Measurements from ENCODE around the gene AKR1C2. TPM values are rescaled to one million over a fixed set of nuclear protein-coding genes. Genes with fewer than 3 reads are reported as not detected.
"Not testable (repeated sequence)": the region's sequence is repeated elsewhere in the genome, so short reads cannot be mapped to it uniquely, and the experiment has no call there.

AKR1C2 gene
- total and polyA plus RNA-seq, 2 donors (not counting 1 experiment from before 2014, with no cell fraction given) = not detected

DNA sequence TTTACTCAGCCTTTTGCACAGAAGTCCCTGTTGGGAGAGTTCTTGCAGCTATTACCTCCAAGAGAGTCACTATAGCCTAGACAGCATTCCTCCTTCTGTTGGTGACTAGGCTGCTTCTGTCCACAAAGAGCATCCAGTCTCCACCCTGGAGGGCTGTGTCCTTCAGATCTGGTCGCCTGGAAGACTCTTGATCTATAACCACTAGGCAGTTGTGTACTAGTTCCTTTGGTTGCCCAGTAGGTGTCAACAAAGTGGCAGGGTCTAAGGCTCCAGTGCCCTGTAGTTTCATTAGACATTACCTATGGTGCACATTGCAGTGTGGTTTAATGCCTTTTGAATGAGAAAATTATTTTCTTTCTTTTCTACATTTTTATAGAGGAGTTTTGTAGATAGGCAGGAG, 11.3 kb upstream of the AKR1C2 start:
- Histone ChIP-seq H3K4me2 (replicated peaks; ENCODE audit: low read depth, low read length, poor library complexity, severe bottlenecking) (no peak overlapping the region), H3K4me1 (ENCODE audit: control insufficient read depth in 2 of 2, insufficient read depth in 2 of 2, low read length in 2 of 2) (no peaks in the 10 kb centered on the region), H3K4me3 (ENCODE audit: control extremely low read depth in 1 of 5, extremely low read depth in 1 of 5, insufficient read depth in 1 of 5, low read depth in 2 of 5, low read length in 4 of 5) (no peak overlapping the region), H3K9me3 (ENCODE audit: control extremely low read depth in 1 of 3, control insufficient read depth in 2 of 3, insufficient read depth in 1 of 3, low read length in 2 of 3) (no peaks in the 10 kb centered on the region), H4K20me1 (ENCODE audit: control insufficient read depth, insufficient read depth, low read length, poor library complexity, severe bottlenecking) (no peaks in the 10 kb centered on the region), H3K36me3 (replicated peaks in 1 of 2; ENCODE audit: control extremely low read depth in 1 of 2, control insufficient read depth in 1 of 2, extremely low read depth in 1 of 2, insufficient read depth in 2 of 2, low read length in 1 of 2) (no peaks in the 10 kb centered on the region), H2AFZ (ENCODE audit: insufficient read depth, low read depth, low read length, poor library complexity, severe bottlenecking) (no peak overlapping the region), H3K27me3 (replicated peaks in 1 of 4; ENCODE audit: control extremely low read depth in 1 of 4, control insufficient read depth in 3 of 4, insufficient read depth in 4 of 4, low read length in 3 of 4) (no peaks in the 10 kb centered on the region), H3K27ac (ENCODE audit: low read length in 2 of 2) (no peak overlapping the region), H3K79me2 (ENCODE audit: control insufficient read depth, insufficient read depth, low read length) (no peaks in the 10 kb centered on the region), H3K9ac (ENCODE audit: low read length) (no peak overlapping the region)
- no peaks in the 10 kb centered on the region for H3K9me3 Mint-ChIP-seq (ENCODE audit: insufficient read depth)
- H3K27me3 Mint-ChIP-seq = no peaks in the 10 kb centered on the region
- no peaks in the 10 kb centered on the region for H3K4me1 Mint-ChIP-seq
- ChIA-PET POLR2A (no interaction called here), CTCF (no interaction called here)
- no peak overlapping the region for H3K4me3 Mint-ChIP-seq
- no peak for TF ChIP-seq EZH2 (IDR thresholded peaks at IDR 0.05; ENCODE audit: borderline replicate concordance, insufficient read depth, low read depth, low read length, poor library complexity, severe bottlenecking)
- TF ChIP-seq, protein P1, sequence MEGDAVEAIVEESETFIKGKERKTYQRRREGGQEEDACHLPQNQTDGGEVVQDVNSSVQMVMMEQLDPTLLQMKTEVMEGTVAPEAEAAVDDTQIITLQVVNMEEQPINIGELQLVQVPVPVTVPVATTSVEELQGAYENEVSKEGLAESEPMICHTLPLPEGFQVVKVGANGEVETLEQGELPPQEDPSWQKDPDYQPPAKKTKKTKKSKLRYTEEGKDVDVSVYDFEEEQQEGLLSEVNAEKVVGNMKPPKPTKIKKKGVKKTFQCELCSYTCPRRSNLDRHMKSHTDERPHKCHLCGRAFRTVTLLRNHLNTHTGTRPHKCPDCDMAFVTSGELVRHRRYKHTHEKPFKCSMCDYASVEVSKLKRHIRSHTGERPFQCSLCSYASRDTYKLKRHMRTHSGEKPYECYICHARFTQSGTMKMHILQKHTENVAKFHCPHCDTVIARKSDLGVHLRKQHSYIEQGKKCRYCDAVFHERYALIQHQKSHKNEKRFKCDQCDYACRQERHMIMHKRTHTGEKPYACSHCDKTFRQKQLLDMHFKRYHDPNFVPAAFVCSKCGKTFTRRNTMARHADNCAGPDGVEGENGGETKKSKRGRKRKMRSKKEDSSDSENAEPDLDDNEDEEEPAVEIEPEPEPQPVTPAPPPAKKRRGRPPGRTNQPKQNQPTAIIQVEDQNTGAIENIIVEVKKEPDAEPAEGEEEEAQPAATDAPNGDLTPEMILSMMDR (IDR thresholded peaks at IDR 0.05) = no peak
- intact Hi-C loops (cut with micrococcal nuclease) = no loop called here
- H3K27ac Mint-ChIP-seq = no peak overlapping the region
- 43% methylated on average over 1 of the region's 1 CpG for WGBS (ENCODE audit: insufficient coverage)
- DNase-seq (no peak), ATAC-seq (ENCODE audit: low read depth) (no peak)

DNA sequence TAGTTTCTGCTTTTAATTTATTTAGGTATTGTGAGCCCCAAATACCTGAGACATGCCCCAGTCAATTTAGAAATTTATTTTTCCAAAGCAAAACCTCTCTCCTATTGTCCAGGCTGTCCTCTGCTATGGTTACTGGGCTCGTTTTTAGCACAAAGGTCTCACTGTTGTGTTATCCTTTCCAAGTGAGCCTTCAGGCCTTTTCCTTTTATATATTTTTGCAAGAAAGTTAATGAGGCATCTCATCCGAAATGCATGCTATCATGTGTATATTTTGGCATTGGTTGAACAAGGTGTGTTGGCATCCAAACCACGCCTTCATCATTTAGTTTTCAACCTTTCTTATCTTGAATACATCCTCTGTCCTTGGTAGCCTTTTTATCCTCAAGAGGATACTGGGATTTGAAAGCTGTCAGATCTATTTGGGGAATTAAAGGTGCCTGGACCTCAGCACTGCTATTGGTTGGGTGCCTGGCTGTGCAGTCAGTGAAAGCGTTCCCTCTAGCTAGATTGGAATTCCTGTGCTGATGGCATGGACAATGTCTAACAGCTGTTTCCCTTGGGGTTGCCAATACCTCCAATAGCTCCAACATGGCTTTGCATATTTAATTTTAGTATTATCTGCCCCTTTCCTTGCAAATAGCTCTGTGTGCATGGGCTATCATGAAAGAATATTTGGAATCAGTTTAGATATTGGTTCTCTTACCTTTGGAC, 10.7 kb upstream of the AKR1C2 start:
- H3K9me3 Mint-ChIP-seq (ENCODE audit: insufficient read depth); H3K4me3 Mint-ChIP-seq; H3K9ac ChIP-seq (ENCODE audit: low read length); H3K79me2 ChIP-seq (ENCODE audit: control insufficient read depth, insufficient read depth, low read length); H3K4me1 Mint-ChIP-seq; H3K27ac ChIP-seq (ENCODE audit: low read length in 2 of 2); H3K4me2 ChIP-seq (replicated peaks; ENCODE audit: low read depth, low read length, poor library complexity, severe bottlenecking); H4K20me1 ChIP-seq (ENCODE audit: control insufficient read depth, insufficient read depth, low read length, poor library complexity, severe bottlenecking); H3K27me3 ChIP-seq (replicated peaks in 1 of 4; ENCODE audit: control extremely low read depth in 1 of 4, control insufficient read depth in 3 of 4, insufficient read depth in 4 of 4, low read length in 3 of 4); H2AFZ ChIP-seq (ENCODE audit: insufficient read depth, low read depth, low read length, poor library complexity, severe bottlenecking); H3K27me3 Mint-ChIP-seq; CTCF ChIA-PET; H3K4me1 ChIP-seq (ENCODE audit: control insufficient read depth in 2 of 2, insufficient read depth in 2 of 2, low read length in 2 of 2); H3K27ac Mint-ChIP-seq; H3K4me3 ChIP-seq (ENCODE audit: control extremely low read depth in 1 of 5, extremely low read depth in 1 of 5, insufficient read depth in 1 of 5, low read depth in 2 of 5, low read length in 4 of 5); H3K9me3 ChIP-seq (ENCODE audit: control extremely low read depth in 1 of 3, control insufficient read depth in 2 of 3, insufficient read depth in 1 of 3, low read length in 2 of 3); ATAC-seq (ENCODE audit: low read depth); POLR2A ChIA-PET; intact Hi-C loops (cut with micrococcal nuclease); H3K36me3 ChIP-seq (replicated peaks in 1 of 2; ENCODE audit: control extremely low read depth in 1 of 2, control insufficient read depth in 1 of 2, extremely low read depth in 1 of 2, insufficient read depth in 2 of 2, low read length in 1 of 2); DNase-seq: not testable (repeated sequence)
- 100% methylated on average over 1 of the region's 4 CpGs for WGBS (ENCODE audit: insufficient coverage)
